GM12878 (cell line): ENCODE data around the gene FKBP11. TPM values are rescaled to one million over a fixed set of nuclear protein-coding genes. Genes with fewer than 3 reads are reported as not detected.

Experiments
- BACH1 ChIP-seq: fragments of 450-650 bp; IDR thresholded peaks from 2 replicates; pipeline ENCODE4 v1.6.1; 2017; ENCODE audit warnings: mild to moderate bottlenecking, borderline replicate concordance
- BCL11A ChIP-seq: IDR thresholded peaks from 2 replicates; pipeline ENCODE4 v1.6.1; 2011; ENCODE audit warnings: low read depth, low read length
- BCLAF1 ChIP-seq: fragments of 450-650 bp; IDR thresholded peaks from 2 replicates; pipeline ENCODE4 v1.6.1; 2017; ENCODE audit warnings: antibody characterized with exemption, mild to moderate bottlenecking, moderate library complexity
- CEBPZ ChIP-seq: fragments of 150-350 bp; IDR thresholded peaks from 2 replicates; pipeline ENCODE4 v1.6.1; 2016; ENCODE audit warnings: low read depth, low read length
- CHD2 ChIP-seq: IDR thresholded peaks from 2 replicates; pipeline ENCODE4 v1.6.1; 2011; ENCODE audit warnings: low read depth, low read length, improper control_type of control experiment, borderline replicate concordance
- CREB1 ChIP-seq: IDR thresholded peaks from 2 replicates; pipeline ENCODE4 v1.6.1; 2012; ENCODE audit warnings: low read depth, mild to moderate bottlenecking, inconsistent platforms
- FOS ChIP-seq: IDR thresholded peaks from 3 replicates; pipeline ENCODE4 v1.6.1; 2011; ENCODE audit warnings: borderline replicate concordance; ENCODE audit not compliant: insufficient read length; ENCODE audit errors: extremely low read depth
- FOXM1 ChIP-seq: IDR thresholded peaks from 2 replicates; pipeline ENCODE4 v1.6.1; 2012; ENCODE audit warnings: low read depth, mild to moderate bottlenecking, inconsistent platforms, low read length, moderate library complexity
- KAT2A ChIP-seq: conservative IDR thresholded peaks from 2 replicates; pipeline ENCODE4 v1.6.1; 2011; ENCODE audit warnings: low read depth, low read length; ENCODE audit not compliant: control insufficient read depth
- KDM1A ChIP-seq: fragments of 200-600 bp; sonication (generic); IDR thresholded peaks from 2 replicates; pipeline ENCODE4 v1.6.1; 2016; ENCODE audit warnings: borderline replicate concordance
- MLLT1 ChIP-seq: fragments of 450-650 bp; IDR thresholded peaks from 2 replicates; pipeline ENCODE4 v1.6.1; 2016; ENCODE audit warnings: mild to moderate bottlenecking
- MYC ChIP-seq: IDR thresholded peaks from 2 replicates; pipeline ENCODE4 v1.6.1; 2011; ENCODE audit warnings: mild to moderate bottlenecking, low read length, moderate library complexity, inconsistent platforms; ENCODE audit not compliant: insufficient read depth, insufficient replicate concordance, insufficient read length, severe bottlenecking
- NBN ChIP-seq: fragments of 450-650 bp; IDR thresholded peaks from 2 replicates; pipeline ENCODE4 v1.6.1; 2016
- NFXL1 ChIP-seq: fragments of 450-650 bp; IDR thresholded peaks from 2 replicates; pipeline ENCODE4 v1.6.1; 2017; ENCODE audit warnings: antibody characterized with exemption, mild to moderate bottlenecking, borderline replicate concordance
- RUNX3 ChIP-seq: IDR thresholded peaks from 2 replicates; pipeline ENCODE4 v1.6.1; 2012; ENCODE audit warnings: low read length, inconsistent platforms
- SIN3A ChIP-seq: IDR thresholded peaks from 2 replicates; pipeline ENCODE4 v1.6.1; 2012; ENCODE audit warnings: low read depth, low read length, improper control_type of control experiment
- SIX5 ChIP-seq: IDR thresholded peaks from 2 replicates; pipeline ENCODE4 v1.6.1; 2011; ENCODE audit warnings: mild to moderate bottlenecking, low read depth, low read length, moderate library complexity; ENCODE audit not compliant: severe bottlenecking
- SMAD1 ChIP-seq: fragments of 450-650 bp; IDR thresholded peaks from 2 replicates; pipeline ENCODE4 v1.6.1; 2018; ENCODE audit warnings: mild to moderate bottlenecking, low read depth; ENCODE audit not compliant: partially characterized antibody
- SPI1 ChIP-seq: IDR thresholded peaks from 2 replicates; pipeline ENCODE4 v1.6.1; 2011; ENCODE audit warnings: low read depth, mild to moderate bottlenecking, low read length, moderate library complexity, borderline replicate concordance; ENCODE audit not compliant: insufficient read depth
- SRF ChIP-seq, 2 experiments: IDR thresholded peaks; 2 replicates each; pipeline ENCODE4 v1.6.1; 2011; ENCODE audit warnings: low read depth in 2 of 2, low read length in 2 of 2, mild to moderate bottlenecking in 1 of 2, moderate library complexity in 1 of 2
- STAT3 ChIP-seq: IDR thresholded peaks from 2 replicates; pipeline ENCODE4 v1.6.1; 2011; ENCODE audit warnings: low read depth, low read length, improper control_type of control experiment
- WRNIP1 ChIP-seq: IDR thresholded peaks from 2 replicates; pipeline ENCODE4 v1.6.1; 2011; ENCODE audit warnings: low read depth, low read length, improper control_type of control experiment, borderline replicate concordance
- YY1 ChIP-seq: IDR thresholded peaks from 2 replicates; pipeline ENCODE4 v1.6.1; 2011; ENCODE audit warnings: low read depth, mild to moderate bottlenecking, low read length
- ZBED1 ChIP-seq: IDR thresholded peaks from 2 replicates; pipeline ENCODE4 v1.6.1; 2016; ENCODE audit warnings: borderline replicate concordance
- polyA plus RNA-seq, 11 experiments: library from polyadenylated mRNA; depleted of rRNA in 4 of 11; unstranded in 6 of 11; stranded (reverse) in 5 of 11; fragments of >200 nt; fragmentation: Nextera tagmentation in 4 of 11; fragmentation: Illumina TruSeq in 1 of 11; extraction: Ambion mirVana in 4 of 11; extraction: Trizol in 1 of 11; gene quantifications; 1 replicate in 1 of 11; 2 replicates in 10 of 11; pipeline versions ENCODE4 v1.2.1 to v1.2.3, GENCODE V29; 2011 to 2016; ENCODE audit warnings: inconsistent platforms in 2 of 11, missing spikeins in 2 of 11, low read depth in 1 of 11
- total RNA-seq, 4 experiments: library from RNA; depleted of rRNA in 3 of 4; stranded (reverse); fragments of >200 nt in 3 of 4; fragmentation: Illumina TruSeq in 1 of 4; extraction: Trizol in 1 of 4; gene quantifications; 2 replicates each; pipeline versions ENCODE4 v1.2.1 to v1.2.3, GENCODE V29; 2013 to 2021

The FKBP11 gene
- total and polyA plus RNA-seq, 10 of the 15 experiments (the other 5 are each of a cell fraction or from before 2014, with no cell fraction given): 25.0 to 135 (median 56.5) TPM

- TF ChIP-seq CEBPZ (no peak), BCL11A (no peak), FOS (no peak), MYC (peak; percentile 94), WRNIP1 (0 out of 2 replicates have a peak, but pooled peaks have one; percentile 26), NFXL1 (no peak), RUNX3 (0 out of 2 replicates have a peak, but pooled peaks have one; percentile 38), MLLT1 (no peak), KDM1A (no peak), BACH1 (no peak), SIN3A (peak; percentile 64), FOXM1 (no peak), KAT2A (no peak), CHD2 (0 out of 2 replicates have a peak, but pooled peaks have one; percentile 17), SIX5 (no peak), SPI1 (peak; percentile 43; the same call in 1 of the 2 replicates), SRF (IDR thresholded peaks at IDR 0.05; ENCODE audit: low read depth in 2 of 2, low read length in 2 of 2) (no peak), NBN (peak; percentile 59; the same call in 1 of the 2 replicates), STAT3 (no peak), BCLAF1 (no peak), CREB1 (peak; percentile 59; the same call in 1 of the 2 replicates), SMAD1 (no peak), YY1 (peak; percentile 46; the same call in 1 of the 2 replicates), ZBED1 (no peak)
Measured at GRCh38 chr12:48924617-48925303, 532 bp downstream of the FKBP11 start (continued).
